BLaER1 (cell line): ENCODE measurements around the gene MAFB.

Source experiments
- H3K27ac ChIP-seq: shearing (Covaris generic); formaldehyde crosslinking; 2 replicates; pipeline ENCODE4 v1.8.1; 2022
- H3K27me3 ChIP-seq: shearing (Covaris generic); formaldehyde crosslinking; 2 replicates; pipeline ENCODE4 v1.8.1; 2022
- H3K36me3 ChIP-seq: shearing (Covaris generic); formaldehyde crosslinking; 2 replicates; pipeline ENCODE4 v1.8.1; 2022
- H3K4me1 ChIP-seq: shearing (Covaris generic); formaldehyde crosslinking; 2 replicates; pipeline ENCODE4 v1.8.1; 2022
- H3K4me2 ChIP-seq: shearing (Covaris generic); formaldehyde crosslinking; 2 replicates; pipeline ENCODE4 v1.8.1; 2022
- H3K4me3 ChIP-seq: shearing (Covaris generic); formaldehyde crosslinking; 2 replicates; pipeline ENCODE4 v1.8.1; 2022
- H3K9ac ChIP-seq: shearing (Covaris generic); formaldehyde crosslinking; 2 replicates; pipeline ENCODE4 v1.8.1; 2022
- H3K9me3 ChIP-seq: shearing (Covaris generic); formaldehyde crosslinking; 2 replicates; pipeline ENCODE4 v1.8.1; 2022
- H4K20me1 ChIP-seq: shearing (Covaris generic); formaldehyde crosslinking; 2 replicates; pipeline ENCODE4 v1.8.1; 2022
- Cebpa-rat ChIP-seq: shearing (Covaris generic); IDR thresholded peaks from 2 replicates; pipeline ENCODE4 v1.8.1; 2022

Gene MAFB

DNA sequence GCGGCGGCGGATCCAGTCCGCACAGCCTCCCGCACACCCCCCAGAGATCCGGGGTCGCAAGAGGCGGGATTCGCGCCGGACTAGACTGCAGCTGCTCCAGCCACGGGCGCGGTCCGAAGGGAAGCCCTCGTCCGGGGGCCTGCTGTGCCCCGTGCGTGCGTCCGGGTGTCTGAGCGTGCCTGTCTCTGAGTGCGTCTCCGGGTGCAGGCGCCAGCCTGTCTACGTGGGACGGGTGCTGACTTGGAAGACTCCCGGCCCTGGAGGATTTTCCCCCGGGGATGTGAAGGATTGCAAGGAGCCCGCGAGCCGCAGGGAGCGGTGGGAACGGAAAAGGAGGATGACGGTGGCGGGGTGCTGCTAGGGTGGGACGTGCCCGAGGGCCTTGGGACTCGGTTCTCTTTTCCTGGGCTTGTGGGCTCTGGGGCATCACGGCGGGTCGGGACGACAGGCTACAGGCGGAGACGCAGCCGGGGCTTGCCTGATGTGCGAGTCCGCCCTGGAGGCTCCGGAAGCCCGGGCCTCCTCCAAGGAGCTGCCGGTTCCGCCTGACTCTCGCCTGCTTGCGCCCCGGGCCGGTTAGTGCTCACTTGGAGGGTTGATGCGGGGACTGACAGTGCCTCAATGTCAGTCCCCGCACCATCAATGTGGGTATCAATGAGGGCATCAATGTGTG, 5.7 kb downstream of the MAFB start:
- no peak overlapping the region for H3K4me2 ChIP-seq
- H3K9ac ChIP-seq = no peak overlapping the region
- no peaks in the 10 kb centered on the region for H3K9me3 ChIP-seq
- TF ChIP-seq Cebpa-rat = no peak
- no peak overlapping the region for H3K27ac ChIP-seq
- H4K20me1 ChIP-seq = peaks cover 48% of the 10 kb centered on the region
- peaks cover 10% of the 10 kb centered on the region for H3K4me1 ChIP-seq
- no peak overlapping the region for H3K4me3 ChIP-seq
- no peaks in the 10 kb centered on the region for H3K36me3 ChIP-seq
- H3K27me3 ChIP-seq = peaks cover 75% of the 10 kb centered on the region

DNA sequence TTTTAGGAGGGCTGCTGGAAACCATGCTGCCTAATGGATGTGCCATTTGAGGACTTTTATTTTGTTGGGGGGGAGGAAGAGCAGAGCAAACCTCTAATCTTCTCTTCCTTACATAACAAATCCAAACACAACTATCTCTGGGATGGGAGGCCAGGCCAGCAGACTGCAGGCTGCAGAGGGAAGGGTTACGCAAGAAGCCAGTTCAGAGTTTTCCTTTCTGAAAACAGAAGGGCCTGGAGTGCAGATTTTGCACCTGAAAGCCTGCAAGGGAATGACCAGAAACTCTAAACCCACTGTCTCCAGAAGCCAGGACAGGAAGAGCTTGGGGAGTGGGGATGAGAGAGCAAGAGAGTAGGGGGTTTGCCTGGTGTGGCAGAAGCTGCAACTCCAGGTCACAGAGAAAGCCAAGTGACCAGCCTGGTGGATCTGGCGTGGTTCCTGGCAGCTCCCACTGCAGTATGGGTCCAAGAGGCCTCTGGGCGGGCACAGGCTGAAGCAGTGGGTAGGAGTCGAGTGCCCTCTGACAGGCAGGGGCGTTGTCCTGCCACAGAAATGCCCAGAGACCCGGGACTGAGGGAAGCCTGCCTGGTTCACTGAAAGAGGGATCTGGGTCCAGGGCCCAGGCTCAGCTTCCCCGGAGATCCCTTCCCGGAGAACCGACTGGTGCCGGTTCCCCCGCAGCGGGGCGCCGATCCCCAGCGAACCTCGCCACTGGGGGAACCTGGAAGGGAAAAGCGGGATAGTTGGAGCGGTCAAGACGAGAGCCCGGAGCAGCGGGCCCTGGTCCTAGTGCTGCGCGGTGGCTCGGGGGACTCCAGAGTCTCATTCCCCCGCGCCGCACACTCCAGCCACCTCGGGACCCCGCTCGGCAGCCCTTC, 6.7 kb downstream of the MAFB start:
- TF ChIP-seq Cebpa-rat = no peak
- H4K20me1 ChIP-seq = peaks cover 38% of the 10 kb centered on the region
- no peak overlapping the region for H3K4me3 ChIP-seq
- no peaks in the 10 kb centered on the region for H3K36me3 ChIP-seq
- 0 out of 2 replicates have a peak, but pooled peaks cover under 1% of the 10 kb centered on the region for H3K4me1 ChIP-seq
- no peak overlapping the region for H3K4me2 ChIP-seq
- peaks cover 65% of the 10 kb centered on the region for H3K27me3 ChIP-seq
- H3K27ac ChIP-seq = no peak overlapping the region
- H3K9ac ChIP-seq = no peak overlapping the region
- H3K9me3 ChIP-seq = no peaks in the 10 kb centered on the region

DNA sequence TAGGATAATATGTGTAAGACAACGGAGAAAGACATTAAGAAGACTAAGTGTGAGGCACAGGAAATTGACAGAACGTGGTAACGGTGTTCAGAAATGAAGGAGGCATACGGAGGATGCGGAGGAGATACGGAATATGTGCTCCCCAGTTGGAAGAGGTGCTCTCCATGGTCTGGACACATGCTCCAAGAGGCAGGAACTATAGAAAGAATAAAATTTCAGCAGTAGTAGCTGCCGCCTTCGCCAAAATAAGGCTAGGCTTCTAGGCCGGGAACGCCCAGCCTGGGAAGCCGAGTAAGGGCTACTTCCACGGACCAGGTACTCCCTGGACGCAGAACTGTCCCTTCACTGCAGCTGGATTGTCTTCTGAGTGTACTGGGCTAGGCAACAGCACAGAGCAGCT, 7.4 kb downstream of the MAFB start:
- H3K27ac ChIP-seq = no peak overlapping the region
- H3K9me3 ChIP-seq = no peaks in the 10 kb centered on the region
- H4K20me1 ChIP-seq = peaks cover 32% of the 10 kb centered on the region
- no peak for TF ChIP-seq Cebpa-rat
- no peaks in the 10 kb centered on the region for H3K36me3 ChIP-seq
- H3K4me1 ChIP-seq = no peaks in the 10 kb centered on the region
- H3K4me2 ChIP-seq = no peak overlapping the region
- H3K4me3 ChIP-seq = no peak overlapping the region
- peaks cover 59% of the 10 kb centered on the region for H3K27me3 ChIP-seq
- no peak overlapping the region for H3K9ac ChIP-seq

DNA sequence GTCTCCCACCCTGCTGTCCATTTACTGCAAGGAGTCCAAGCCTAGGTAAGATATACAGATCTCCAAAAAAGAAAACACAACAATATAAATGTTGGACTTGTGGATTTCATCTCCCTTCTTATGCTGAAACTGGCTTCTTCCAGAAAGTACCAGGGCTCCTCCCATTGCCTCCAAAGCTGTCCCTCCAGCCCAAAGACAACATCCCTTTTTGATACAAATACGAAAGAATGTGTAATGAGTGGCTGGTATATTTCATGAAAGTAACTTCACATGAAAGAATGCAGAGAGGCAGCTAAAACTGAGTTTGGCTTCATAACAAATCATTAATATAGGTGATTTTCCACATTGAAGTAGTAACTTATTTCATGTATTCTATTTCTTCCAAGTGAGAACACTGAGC, 7.9 kb downstream of the MAFB start:
- Histone ChIP-seq H3K9me3 (no peaks in the 10 kb centered on the region), H3K4me1 (no peaks in the 10 kb centered on the region), H3K4me2 (no peak overlapping the region), H3K27me3 (peaks cover 53% of the 10 kb centered on the region), H3K9ac (no peak overlapping the region), H3K27ac (no peak overlapping the region), H3K4me3 (no peak overlapping the region), H3K36me3 (no peaks in the 10 kb centered on the region), H4K20me1 (peaks cover 28% of the 10 kb centered on the region; the same call in 1 of the 2 replicates)
- no peak for TF ChIP-seq Cebpa-rat

DNA sequence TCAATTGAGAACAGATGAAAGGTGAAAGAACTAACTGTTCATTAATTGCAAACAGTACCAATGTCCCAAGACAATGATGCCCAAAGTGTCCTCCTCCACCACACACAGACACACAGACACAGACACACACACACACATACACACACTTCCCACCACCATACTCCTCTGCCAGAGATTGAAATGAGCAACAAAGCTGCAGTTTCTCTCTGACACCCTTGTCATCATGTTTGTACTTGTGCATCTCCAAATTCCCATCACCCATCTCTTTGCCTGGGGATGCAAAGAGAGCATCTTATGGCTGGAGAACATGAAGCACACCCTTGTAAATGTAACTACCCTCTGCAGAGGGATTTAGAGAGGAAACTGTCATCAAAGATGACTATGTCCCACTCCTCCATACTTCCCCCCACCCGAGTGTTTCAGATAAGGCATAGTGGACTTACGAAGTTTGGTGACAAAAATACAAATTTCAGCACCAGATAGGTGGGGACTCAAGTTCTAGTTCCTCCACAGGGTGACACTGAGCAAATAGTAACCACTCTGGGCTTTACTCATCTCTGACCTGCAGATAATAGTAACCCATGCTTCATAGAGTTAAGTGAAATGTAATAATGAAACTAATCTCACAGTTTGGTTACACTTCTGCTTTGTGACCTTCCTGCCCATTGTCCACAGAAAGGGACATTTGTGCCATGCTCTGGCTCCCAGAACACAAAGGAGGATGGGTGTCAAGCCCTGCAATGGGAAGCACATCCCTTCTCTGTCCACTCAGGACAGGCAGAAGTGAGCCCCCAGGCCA, 8.7 kb downstream of the MAFB start:
- H3K27ac ChIP-seq = no peak overlapping the region
- H3K9ac ChIP-seq = no peak overlapping the region
- peaks cover 45% of the 10 kb centered on the region for H3K27me3 ChIP-seq
- H3K4me2 ChIP-seq = no peak overlapping the region
- no peaks in the 10 kb centered on the region for H3K9me3 ChIP-seq
- no peaks in the 10 kb centered on the region for H3K4me1 ChIP-seq
- H4K20me1 ChIP-seq = peaks cover 24% of the 10 kb centered on the region; the same call in 1 of the 2 replicates
- no peak for TF ChIP-seq Cebpa-rat
- H3K4me3 ChIP-seq = no peak overlapping the region
- H3K36me3 ChIP-seq = no peaks in the 10 kb centered on the region

DNA sequence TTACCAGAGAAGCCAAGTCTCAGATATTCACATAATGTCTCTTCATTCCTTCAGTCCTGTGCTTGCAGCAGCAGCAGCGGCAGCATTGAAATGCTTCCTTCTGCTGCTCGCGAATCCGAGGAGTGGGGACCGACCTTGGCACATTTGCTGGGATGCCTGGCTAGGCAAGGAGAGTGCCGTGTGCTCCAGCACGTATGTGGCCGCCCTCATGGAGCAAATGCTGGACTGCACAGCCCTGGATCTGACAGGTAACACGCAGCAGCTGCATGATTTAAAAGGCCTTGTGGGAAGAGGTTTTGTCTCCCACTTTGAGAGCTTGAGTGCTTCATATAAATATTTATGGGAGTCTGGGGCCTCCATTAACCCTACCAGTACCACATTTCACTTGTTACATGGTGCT, 9.9 kb downstream of the MAFB start:
- no peak overlapping the region for H3K4me3 ChIP-seq
- no peaks in the 10 kb centered on the region for H3K4me1 ChIP-seq
- H3K27ac ChIP-seq = no peak overlapping the region
- no peaks in the 10 kb centered on the region for H3K36me3 ChIP-seq
- peaks cover 13% of the 10 kb centered on the region; the same call in 1 of the 2 replicates for H4K20me1 ChIP-seq
- H3K4me2 ChIP-seq = no peak overlapping the region
- TF ChIP-seq Cebpa-rat = no peak
- H3K9ac ChIP-seq = no peak overlapping the region
- H3K9me3 ChIP-seq = no peaks in the 10 kb centered on the region
- H3K27me3 ChIP-seq = peaks cover 34% of the 10 kb centered on the region

DNA sequence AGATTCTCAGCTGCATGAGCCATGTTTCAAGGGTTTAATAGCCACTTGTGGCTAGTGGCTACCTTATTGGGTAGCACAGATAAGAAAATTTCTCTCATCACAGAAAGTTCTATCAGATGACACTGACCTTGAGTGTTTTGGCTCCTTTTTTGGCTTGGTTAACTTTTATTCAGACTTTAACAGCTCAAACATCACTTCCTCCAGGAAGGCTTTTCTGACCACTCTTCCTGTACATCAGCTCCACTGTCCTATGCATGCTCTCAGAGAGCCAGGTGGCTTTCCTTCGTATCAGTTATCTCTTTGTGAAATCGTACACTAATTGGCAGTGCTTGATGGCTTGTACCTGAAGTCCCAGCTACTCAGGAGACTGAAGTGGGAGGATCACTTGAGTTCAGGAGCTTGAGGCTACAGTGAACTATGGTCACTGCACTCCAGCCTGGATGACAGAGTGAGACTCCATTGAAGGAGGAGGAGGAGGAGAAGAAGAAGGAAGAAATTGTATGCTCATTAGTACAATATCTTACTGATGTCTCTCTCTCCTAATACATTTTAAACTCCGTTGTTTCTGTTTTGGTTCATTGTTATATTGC, 10.7 kb downstream of the MAFB start:
- no peaks in the 10 kb centered on the region for H3K9me3 ChIP-seq
- TF ChIP-seq Cebpa-rat = no peak
- no peaks in the 10 kb centered on the region for H3K36me3 ChIP-seq
- H3K4me1 ChIP-seq = no peaks in the 10 kb centered on the region
- H3K27me3 ChIP-seq = peaks cover 26% of the 10 kb centered on the region
- H3K27ac ChIP-seq = no peak overlapping the region
- H4K20me1 ChIP-seq = peaks cover 9% of the 10 kb centered on the region; the same call in 1 of the 2 replicates
- no peak overlapping the region for H3K4me2 ChIP-seq
- H3K4me3 ChIP-seq = no peak overlapping the region
- no peak overlapping the region for H3K9ac ChIP-seq

DNA sequence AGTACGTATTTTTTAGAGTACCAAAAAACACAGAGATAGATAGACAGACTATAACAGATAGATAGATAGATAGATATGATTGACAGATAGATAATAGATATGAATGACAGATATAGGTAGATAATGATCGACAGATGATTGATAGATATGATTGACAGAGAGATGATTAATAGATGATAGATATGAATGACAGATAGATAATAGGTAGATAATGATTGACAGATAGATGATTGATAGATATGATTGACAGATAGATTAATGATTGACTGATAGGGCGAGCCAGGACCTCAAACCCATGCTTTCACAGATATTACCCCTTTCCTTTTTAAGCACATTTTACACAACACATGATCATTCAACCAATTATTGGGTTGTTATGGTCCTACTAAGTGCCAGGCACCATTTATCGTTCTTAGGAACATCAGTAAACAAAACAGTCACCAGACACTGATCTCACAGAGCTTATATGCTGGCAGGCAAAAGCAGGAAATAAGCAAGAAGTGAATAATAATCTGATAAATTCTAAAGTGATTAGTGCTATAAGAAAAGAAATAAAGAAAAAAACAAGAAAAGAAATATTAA, 11.6 kb downstream of the MAFB start:
- H3K4me2 ChIP-seq = no peak overlapping the region
- H3K36me3 ChIP-seq = no peaks in the 10 kb centered on the region
- no peak overlapping the region for H3K27ac ChIP-seq
- no peak for TF ChIP-seq Cebpa-rat
- no peak overlapping the region for H3K9ac ChIP-seq
- 0 out of 2 replicates have a peak, but pooled peaks cover under 1% of the 10 kb centered on the region for H4K20me1 ChIP-seq
- no peak overlapping the region for H3K4me3 ChIP-seq
- peaks cover 16% of the 10 kb centered on the region for H3K27me3 ChIP-seq
- H3K4me1 ChIP-seq = no peaks in the 10 kb centered on the region
- no peaks in the 10 kb centered on the region for H3K9me3 ChIP-seq
